Fibroblast of villous mesenchyme (primary cell): ENCODE measurements around the gene GART. TPM values are rescaled to one million over a fixed set of nuclear protein-coding genes. Genes with fewer than 3 reads are reported as not detected.

Experiments used
- DNase-seq: peaks from one replicate; pipeline ENCODE4 v3.0.0-alpha.2; 2010; ENCODE audit warnings: low read depth
- H3K4me3 ChIP-seq: 2 replicates; pipeline ENCODE4 v1.5.1; 2011; ENCODE audit warnings: low read depth, mild to moderate bottlenecking, low read length
- total RNA-seq: library from RNA; depleted of rRNA; stranded (reverse); fragments of >200 nt; gene quantifications from 2 replicates; pipeline ENCODE4 v1.2.3, GENCODE V29; 2012
- TF ChIP-seq, protein P1 (sequence below): IDR thresholded peaks from 2 replicates; pipeline ENCODE4 v1.5.1; 2012; ENCODE audit warnings: low read depth, mild to moderate bottlenecking, low read length; ENCODE audit not compliant: insufficient read depth

GART gene
- total RNA-seq, 1 donor: 109 TPM

DNA sequence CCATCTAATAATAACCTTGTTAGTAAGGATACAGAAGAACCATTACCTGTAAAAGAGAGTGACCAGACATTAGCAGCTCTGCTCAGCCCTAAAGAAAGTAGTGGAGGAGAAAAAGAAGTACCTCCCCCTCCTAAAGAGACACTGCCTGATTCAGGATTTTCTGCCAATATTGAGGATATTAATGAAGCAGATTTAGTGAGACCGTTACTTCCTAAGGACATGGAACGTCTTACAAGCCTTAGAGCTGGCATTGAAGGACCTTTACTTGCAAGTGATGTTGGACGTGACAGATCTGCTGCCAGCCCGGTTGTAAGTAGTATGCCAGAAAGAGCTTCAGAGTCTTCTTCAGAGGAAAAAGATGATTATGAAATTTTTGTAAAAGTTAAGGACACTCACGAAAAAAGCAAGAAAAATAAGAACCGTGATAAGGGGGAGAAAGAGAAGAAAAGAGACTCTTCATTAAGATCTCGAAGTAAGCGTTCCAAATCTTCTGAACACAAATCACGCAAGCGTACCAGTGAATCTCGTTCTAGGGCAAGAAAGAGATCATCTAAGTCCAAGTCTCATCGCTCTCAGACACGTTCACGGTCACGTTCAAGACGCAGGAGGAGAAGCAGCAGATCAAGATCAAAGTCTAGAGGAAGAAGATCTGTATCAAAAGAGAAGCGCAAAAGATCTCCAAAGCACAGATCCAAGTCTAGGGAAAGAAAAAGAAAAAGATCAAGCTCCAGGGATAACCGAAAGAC lies 12.5 kb upstream of the GART start:
- TF ChIP-seq, protein P1, sequence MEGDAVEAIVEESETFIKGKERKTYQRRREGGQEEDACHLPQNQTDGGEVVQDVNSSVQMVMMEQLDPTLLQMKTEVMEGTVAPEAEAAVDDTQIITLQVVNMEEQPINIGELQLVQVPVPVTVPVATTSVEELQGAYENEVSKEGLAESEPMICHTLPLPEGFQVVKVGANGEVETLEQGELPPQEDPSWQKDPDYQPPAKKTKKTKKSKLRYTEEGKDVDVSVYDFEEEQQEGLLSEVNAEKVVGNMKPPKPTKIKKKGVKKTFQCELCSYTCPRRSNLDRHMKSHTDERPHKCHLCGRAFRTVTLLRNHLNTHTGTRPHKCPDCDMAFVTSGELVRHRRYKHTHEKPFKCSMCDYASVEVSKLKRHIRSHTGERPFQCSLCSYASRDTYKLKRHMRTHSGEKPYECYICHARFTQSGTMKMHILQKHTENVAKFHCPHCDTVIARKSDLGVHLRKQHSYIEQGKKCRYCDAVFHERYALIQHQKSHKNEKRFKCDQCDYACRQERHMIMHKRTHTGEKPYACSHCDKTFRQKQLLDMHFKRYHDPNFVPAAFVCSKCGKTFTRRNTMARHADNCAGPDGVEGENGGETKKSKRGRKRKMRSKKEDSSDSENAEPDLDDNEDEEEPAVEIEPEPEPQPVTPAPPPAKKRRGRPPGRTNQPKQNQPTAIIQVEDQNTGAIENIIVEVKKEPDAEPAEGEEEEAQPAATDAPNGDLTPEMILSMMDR: no peak
- no peak for DNase-seq
- no peak overlapping the region for H3K4me3 ChIP-seq

DNA sequence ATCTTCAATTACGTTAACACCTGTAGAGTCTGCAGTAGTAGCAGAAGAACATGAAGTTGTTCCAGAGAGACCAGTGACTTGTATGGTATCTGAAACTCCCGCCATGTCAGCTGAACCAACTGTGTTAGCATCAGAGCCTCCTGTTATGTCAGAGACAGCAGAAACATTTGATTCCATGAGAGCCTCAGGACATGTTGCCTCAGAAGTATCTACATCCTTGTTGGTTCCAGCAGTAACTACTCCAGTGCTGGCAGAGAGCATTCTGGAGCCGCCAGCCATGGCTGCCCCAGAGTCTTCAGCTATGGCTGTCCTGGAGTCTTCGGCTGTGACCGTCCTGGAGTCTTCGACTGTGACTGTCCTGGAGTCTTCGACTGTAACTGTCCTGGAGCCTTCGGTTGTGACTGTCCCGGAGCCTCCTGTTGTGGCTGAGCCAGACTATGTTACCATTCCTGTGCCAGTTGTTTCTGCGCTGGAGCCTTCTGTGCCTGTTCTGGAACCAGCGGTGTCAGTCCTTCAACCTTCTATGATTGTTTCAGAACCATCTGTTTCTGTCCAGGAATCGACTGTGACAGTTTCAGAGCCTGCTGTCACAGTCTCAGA lies 11.2 kb upstream of the GART start:
- TF ChIP-seq, protein P1: no peak
- H3K4me3 ChIP-seq: no peak overlapping the region
- DNase-seq: no peak

DNA sequence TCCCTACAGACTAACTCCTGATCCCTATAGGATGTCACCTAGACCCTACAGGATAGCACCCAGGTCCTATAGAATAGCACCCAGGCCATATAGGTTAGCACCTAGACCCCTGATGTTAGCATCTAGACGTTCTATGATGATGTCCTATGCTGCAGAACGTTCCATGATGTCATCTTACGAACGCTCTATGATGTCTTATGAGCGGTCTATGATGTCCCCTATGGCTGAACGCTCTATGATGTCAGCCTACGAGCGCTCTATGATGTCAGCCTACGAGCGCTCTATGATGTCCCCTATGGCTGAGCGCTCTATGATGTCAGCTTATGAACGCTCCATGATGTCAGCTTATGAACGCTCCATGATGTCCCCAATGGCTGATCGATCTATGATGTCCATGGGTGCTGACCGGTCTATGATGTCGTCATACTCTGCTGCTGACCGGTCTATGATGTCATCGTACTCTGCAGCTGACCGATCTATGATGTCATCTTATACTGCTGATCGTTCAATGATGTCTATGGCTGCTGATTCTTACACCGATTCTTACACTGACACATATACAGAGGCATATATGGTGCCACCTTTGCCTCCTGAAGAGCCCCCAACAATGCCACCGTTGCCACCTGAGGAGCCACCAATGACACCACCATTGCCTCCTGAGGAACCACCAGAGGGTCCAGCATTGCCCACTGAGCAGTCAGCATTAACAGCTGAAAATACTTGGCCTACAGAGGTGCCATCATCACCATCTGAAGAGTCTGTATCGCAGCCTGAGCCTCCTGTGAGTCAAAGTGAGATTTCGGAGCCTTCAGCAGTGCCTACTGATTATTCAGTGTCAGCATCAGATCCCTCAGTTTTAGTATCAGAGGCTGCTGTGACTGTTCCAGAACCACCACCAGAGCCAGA lies 10.4 kb upstream of the GART start:
- H3K4me3 ChIP-seq: no peak overlapping the region
- TF ChIP-seq, protein P1: no peak
- no peak for DNase-seq

DNA sequence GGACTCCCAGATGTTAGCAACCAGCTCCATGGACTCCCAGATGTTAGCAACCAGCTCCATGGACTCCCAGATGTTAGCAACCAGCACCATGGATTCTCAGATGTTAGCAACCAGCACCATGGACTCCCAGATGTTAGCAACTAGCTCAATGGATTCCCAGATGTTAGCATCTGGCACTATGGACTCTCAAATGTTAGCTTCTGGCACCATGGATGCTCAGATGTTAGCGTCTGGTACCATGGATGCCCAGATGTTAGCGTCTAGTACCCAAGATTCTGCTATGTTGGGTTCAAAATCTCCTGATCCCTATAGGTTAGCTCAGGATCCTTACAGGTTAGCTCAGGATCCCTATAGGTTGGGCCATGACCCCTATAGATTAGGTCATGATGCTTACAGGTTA lies 9.7 kb upstream of the GART start:
- TF ChIP-seq, protein P1: no peak
- DNase-seq: no peak
- H3K4me3 ChIP-seq: no peak overlapping the region

DNA sequence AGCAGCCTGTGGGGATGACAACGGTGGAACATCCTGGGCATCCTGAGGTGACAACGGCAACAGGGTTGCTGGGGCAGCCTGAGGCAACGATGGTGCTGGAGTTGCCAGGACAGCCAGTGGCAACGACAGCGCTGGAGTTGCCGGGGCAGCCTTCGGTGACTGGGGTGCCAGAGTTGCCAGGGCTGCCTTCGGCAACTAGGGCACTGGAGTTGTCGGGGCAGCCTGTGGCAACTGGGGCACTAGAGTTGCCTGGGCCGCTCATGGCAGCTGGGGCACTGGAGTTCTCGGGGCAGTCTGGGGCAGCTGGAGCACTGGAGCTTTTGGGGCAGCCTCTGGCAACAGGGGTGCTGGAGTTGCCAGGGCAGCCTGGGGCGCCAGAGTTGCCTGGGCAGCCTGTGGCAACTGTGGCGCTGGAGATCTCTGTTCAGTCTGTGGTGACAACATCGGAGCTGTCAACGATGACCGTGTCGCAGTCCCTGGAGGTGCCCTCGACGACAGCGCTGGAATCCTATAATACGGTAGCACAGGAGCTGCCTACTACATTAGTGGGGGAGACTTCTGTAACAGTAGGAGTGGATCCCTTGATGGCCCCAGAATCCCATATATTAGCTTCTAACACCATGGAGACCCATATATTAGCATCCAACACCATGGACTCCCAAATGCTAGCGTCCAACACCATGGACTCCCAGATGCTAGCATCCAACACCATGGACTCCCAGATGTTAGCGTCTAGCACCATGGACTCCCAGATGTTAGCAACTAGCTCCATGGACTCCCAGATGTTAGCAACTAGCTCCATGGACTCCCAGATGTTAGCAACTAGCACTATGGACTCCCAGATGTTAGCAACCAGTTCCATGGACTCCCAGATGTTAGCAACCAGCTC lies 9.1 kb upstream of the GART start:
- no peak overlapping the region for H3K4me3 ChIP-seq
- DNase-seq: no peak
- TF ChIP-seq, protein P1: no peak
